Adipose tissue (tissue), 3 donors: ENCODE data around the gene MAP3K5. TPM values are rescaled to one million over a fixed set of nuclear protein-coding genes. Genes with fewer than 3 reads are reported as not detected.

Experiments used
- H3K27ac ChIP-seq: one replicate; pipeline ENCODE4 v1.5.1; 2013; ENCODE audit warnings: low read depth, low read length
- WGBS, 3 donors: extraction: QIAGEN DNeasy Blood & Tissue Kit; methylation state at CpG; one replicate each; pipeline ENCODE4 v1.1.7; 2013; 5-methylcytosine and 5-hydroxymethylcytosine counted together
- polyA plus RNA-seq, 3 donors: library from polyadenylated mRNA; stranded (reverse); fragments of 200-250 nt; gene quantifications; one replicate each; pipeline ENCODE4 v1.2.3, GENCODE V29; 2013
- donor health status: healthy with polysubstance abuse.
- donor health status: Bipolar disorder and iron deficiency.
- donor health status: healthy.

Gene MAP3K5
- polyA plus RNA-seq, 3 donors: 12.3 to 22.4 (median 18.8) TPM

DNA sequence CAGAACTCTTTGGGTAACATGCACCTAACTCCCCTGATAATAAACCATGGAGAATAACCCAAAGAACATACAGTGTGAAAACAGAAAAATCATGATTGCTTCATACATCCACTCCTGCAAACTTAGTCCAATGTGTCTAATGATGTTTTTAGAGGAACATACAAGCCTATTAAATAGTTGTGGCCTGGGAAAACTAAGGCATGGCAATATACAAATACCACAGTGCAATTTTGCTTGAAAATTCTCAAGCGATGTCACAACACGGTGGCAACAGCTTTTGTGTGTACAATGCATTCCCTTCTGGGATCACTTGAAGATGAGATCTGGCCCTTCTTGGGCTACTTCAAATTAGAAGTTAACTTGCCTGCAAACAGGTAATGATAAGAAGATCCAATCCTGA, 16.7 kb downstream of the MAP3K5 start:
- no peak overlapping the region for H3K27ac ChIP-seq
- whole genome bisulfite sequencing, 3 donors: 75 to 85% (median 81%) methylated on average over 2 of the region's 2 CpGs

GRCh38 chr6:136775081-136775480, 17.2 kb downstream of the MAP3K5 start:
- no peak overlapping the region for H3K27ac ChIP-seq
- 80 to 94% (median 91%) methylated on average over 3 of the region's 3 CpGs for WGBS, 3 donors

GRCh38 chr6:136774228-136775041, 17.8 kb downstream of the MAP3K5 start:
- 67 to 77% (median 75%) methylated on average over 6 of the region's 6 CpGs for WGBS, 3 donors
- no peak overlapping the region for H3K27ac ChIP-seq

- no peak overlapping the region for H3K27ac ChIP-seq
- 84 to 96% (median 96%) methylated on average over 4 of the region's 4 CpGs for WGBS, 3 donors
These were observed 18.8 kb downstream of the MAP3K5 start for GRCh38 chr6:136773473-136773796.

GRCh38 chr6:136772685-136773472, 19.4 kb downstream of the MAP3K5 start:
- H3K27ac ChIP-seq: no peak overlapping the region
- 50 to 81% (median 78%) methylated on average over 6 of the region's 6 CpGs for WGBS, 3 donors

- H3K27ac ChIP-seq: no peak overlapping the region
- 79 to 90% (median 87%) methylated on average over 2 of the region's 2 CpGs for WGBS, 3 donors
These were observed 21.0 kb downstream of the MAP3K5 start for GRCh38 chr6:136771306-136771705.

GRCh38 chr6:136769759-136770158, 22.5 kb downstream of the MAP3K5 start:
- WGBS, 3 donors: 50% methylated on average over 1 of the region's 1 CpG; no CpG with 5 or more reads in 2 of the 3 donors
- H3K27ac ChIP-seq: no peak overlapping the region

DNA sequence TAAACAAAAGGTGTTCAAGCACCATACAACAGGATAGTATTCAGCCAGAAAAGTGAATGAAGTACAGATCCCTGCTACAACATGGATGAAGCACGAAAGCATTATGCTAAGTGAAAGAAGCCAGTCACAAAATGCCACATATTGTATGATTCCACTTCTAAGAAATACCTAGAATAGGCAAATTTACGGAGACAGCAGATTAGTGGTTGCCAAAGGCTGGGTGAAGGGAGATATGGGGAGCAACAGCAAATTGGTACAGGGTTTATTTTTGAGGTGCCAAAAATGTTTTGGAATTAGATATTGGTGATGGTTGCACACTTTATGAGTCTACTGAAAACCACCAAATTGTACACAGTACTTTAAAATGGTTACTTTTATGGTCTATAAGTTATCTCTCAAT, 23.2 kb downstream of the MAP3K5 start:
- H3K27ac ChIP-seq: no peak overlapping the region
- 83 to 97% (median 93%) methylated on average over 2 of the region's 2 CpGs for WGBS, 3 donors

DNA sequence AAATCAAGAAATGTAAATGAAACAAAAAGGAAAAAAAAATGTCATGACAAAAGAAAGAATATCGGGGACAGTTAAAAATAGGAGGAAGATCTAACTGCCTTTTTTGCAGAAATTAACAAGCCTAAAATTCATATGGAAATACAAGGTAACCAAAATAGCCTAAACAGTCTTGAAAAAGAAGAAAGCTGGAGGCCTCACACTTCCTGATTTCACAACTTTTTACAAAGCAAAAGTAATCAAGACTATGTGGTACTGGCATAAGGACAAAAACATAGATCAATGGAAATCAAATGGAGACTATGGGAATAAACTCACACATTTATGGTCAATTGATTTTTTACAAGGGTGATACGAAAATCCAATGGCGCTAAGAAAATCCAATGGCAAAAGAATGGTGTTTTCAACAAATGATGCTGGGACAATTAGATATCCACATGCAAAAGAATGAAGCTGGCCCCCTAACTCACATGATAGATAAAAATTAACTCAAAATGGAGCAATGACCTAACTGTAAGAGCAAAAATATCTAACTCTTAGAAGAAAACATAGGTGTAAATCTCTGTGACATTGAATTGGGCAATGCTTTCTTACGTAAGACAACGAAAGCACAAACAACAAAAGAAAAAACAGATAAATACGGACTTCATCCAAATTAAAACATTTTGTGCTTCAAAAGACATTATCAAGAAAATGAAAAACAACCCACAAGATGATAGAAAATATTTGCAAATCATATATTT, 24.5 kb downstream of the MAP3K5 start:
- 63 to 72% (median 69%) methylated on average over 6 of the region's 6 CpGs for WGBS, 3 donors
- no peak overlapping the region for H3K27ac ChIP-seq

GRCh38 chr6:136767103-136767502, 25.2 kb downstream of the MAP3K5 start:
- 37 to 67% (median 42%) methylated on average over 2 of the region's 2 CpGs for WGBS, 3 donors
- H3K27ac ChIP-seq: no peak overlapping the region

DNA sequence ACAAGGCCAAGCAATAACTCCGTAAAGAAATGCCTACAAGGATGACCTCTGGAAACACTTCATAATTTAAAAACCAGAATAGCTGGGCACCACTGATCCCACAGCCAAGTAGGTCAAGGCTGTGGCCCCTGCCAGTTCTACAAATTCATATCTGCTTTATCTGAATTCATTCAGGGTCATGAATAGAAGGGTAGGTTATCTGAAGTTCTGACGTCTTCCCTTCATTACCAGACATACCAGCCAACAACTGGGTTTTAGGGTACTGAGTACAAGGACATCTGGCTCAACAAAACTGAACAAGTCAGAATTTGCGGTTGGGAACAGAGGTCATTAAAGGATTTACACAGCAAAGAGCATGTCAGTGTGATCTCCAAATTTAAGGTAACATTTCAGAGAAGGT, 26.0 kb downstream of the MAP3K5 start:
- no peak overlapping the region for H3K27ac ChIP-seq
- WGBS, 3 donors: 33 to 75% (median 70%) methylated on average over 3 of the region's 3 CpGs

GRCh38 chr6:136764517-136764993, 27.7 kb downstream of the MAP3K5 start:
- 63 to 85% (median 64%) methylated on average over 3 of the region's 3 CpGs for WGBS, 3 donors
- no peak overlapping the region for H3K27ac ChIP-seq

- no peak overlapping the region for H3K27ac ChIP-seq
- 90 to 91% (median 91%) methylated on average over 5 of the region's 5 CpGs for WGBS, 3 donors
These were observed 28.4 kb downstream of the MAP3K5 start for GRCh38 chr6:136763716-136764516.

- WGBS, 3 donors: 97 to 100% (median 99%) methylated on average over 1 of the region's 1 CpG
- H3K27ac ChIP-seq: no peak overlapping the region
These were observed 29.0 kb downstream of the MAP3K5 start for GRCh38 chr6:136763255-136763654.

- 32 to 46% (median 38%) methylated on average over 3 of the region's 3 CpGs for WGBS, 3 donors
- H3K27ac ChIP-seq: peak overlapping the region; percentile 17
These were observed 30.0 kb downstream of the MAP3K5 start for GRCh38 chr6:136762022-136762975.

- H3K27ac ChIP-seq: no peak overlapping the region
- WGBS, 3 donors: 9 to 21% (median 16%) methylated on average over 9 of the region's 9 CpGs
These were observed 30.9 kb downstream of the MAP3K5 start for GRCh38 chr6:136761227-136761922.

- WGBS, 3 donors: 60 to 82% (median 64%) methylated on average over 5 of the region's 5 CpGs
- H3K27ac ChIP-seq: peak overlapping the region; percentile 46
These were observed 31.5 kb downstream of the MAP3K5 start for GRCh38 chr6:136760781-136761180.
